Urothelium cell line (cell line): Measurements from ENCODE around the gene CHRNE.
A peak's percentile ranks its signal among the peaks of the same experiment; 100 is the strongest.

Experiments used
- DNase-seq: peaks from one replicate; pipeline ENCODE4 v3.0.0; 2011; ENCODE audit warnings: low spot score, mixed read lengths
- FAIRE-seq: peaks from 2 replicates; lab custom pipeline; 2011; peaks lifted over from hg19 to GRCh38; lab: Jason Lieb, UNC

Gene CHRNE

DNA sequence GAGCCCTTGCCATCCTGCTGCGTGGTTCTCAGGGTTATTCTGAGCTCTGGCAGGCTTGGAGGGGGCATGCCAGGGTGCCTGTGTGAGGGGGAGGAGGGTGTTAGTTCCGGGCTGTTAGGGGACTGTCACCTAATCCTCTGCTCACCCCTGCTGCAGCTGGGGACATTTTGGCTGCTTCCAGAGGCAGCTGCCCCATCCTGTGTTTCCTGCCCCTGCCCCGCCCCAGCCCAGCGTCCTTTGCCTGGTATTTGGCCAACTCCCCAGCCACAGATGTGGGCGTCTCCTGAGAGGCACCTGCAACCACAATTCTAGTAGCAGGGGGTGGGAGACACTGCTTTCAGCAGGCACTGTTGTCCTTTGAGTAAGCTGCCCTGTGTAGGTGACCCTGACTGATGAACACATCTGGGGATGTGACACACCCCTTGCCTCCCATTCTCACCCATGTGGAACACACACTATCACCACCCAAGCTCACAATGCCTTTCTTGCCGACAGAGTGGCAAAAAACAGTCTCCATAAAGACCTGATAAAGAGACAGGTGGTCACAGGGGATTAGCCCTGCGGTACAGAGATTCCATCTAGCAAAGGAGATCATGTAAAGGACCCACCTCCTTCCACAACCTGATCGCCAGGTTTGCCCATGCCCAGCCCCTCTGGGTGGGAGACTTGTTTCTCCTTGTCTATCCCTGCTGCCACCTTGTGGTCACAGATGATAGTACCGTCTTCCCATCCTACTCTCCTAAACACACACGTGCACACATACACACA, at the start of gene CHRNE:
CHRNE (minus strand) TSS at position 48 of the 768 bp plus-strand sequence; CDS start at position 13, 35 bp downstream.
- DNase-seq (peak; percentile 54), FAIRE-seq (peak; percentile 48)

DNA sequence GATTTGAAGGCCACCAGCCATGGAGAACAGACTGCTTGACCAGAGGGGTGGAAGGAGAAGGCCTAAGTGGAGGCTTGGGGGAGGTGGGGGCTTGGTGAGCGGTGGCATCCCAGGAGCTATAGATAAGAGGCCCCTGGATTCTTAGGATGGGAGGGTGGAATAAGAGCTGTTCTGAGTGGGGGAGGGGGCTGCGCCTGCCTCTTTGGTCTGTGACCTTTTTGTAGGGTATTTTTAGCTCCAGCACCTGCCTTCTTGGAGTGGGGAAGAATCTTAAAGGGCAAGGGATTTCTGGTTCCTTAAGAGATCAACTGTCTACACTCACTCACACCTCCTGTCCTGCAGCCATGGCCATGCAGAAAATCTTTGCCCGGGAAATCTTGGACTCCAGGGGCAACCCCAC, 48.6 kb upstream of the CHRNE start:
- FAIRE-seq (no peak), DNase-seq (no peak)

- DNase-seq (no peak), FAIRE-seq (no peak)
These were observed 47.9 kb upstream of the CHRNE start, which contains the start of gene ENO3 for GRCh38 chr17:4950746-4951204. Gene ENO3, plus strand, starts transcription at chr17:4951119. Its CDS starts 711 bp downstream, at chr17:4951830.

- FAIRE-seq = no peak
- no peak for DNase-seq
These were observed 47.3 kb upstream of the CHRNE start for GRCh38 chr17:4950075-4950745.

GRCh38 chr17:4949321-4950074, 46.6 kb upstream of the CHRNE start:
- FAIRE-seq (no peak), DNase-seq (peak; percentile 70)

- DNase-seq (peak; percentile 85), FAIRE-seq (no peak)
These were observed 46.0 kb upstream of the CHRNE start for GRCh38 chr17:4948931-4949320.

- peak; percentile 75 for DNase-seq
- FAIRE-seq = no peak
These were observed 45.5 kb upstream of the CHRNE start, which contains the start of gene PFN1 for GRCh38 chr17:4948166-4948930. Gene PFN1, minus strand, starts transcription at chr17:4948530. Its CDS starts 136 bp downstream, at chr17:4948394.

- DNase-seq (peak; percentile 50), FAIRE-seq (no peak)
These were observed 44.7 kb upstream of the CHRNE start for GRCh38 chr17:4947411-4948165.

GRCh38 chr17:4947010-4947410, 44.1 kb upstream of the CHRNE start:
- DNase-seq = no peak

GRCh38 chr17:4946312-4946976, 43.5 kb upstream of the CHRNE start:
- DNase-seq = no peak
- no peak for FAIRE-seq

More at GRCh38 chr17:4947010-4947410, 44.1 kb upstream of the CHRNE start:
- no peak for FAIRE-seq

DNA sequence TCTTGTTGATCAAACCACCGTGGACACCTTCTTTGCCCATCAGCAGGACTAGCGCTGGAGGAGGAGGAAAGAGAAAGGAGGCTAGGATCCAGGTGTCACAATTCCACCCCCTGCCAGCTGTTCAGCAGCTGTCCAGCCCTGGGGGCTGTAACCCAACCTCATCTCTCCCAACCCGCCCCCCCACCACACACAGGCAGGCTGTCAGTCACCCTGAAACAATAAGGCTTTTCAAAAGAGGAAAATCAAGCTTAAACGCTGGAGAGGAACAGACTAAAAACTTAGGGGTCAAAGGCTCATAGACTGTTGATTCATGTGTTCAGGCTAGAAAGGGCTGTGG, 43.0 kb upstream of the CHRNE start:
- DNase-seq = no peak
- FAIRE-seq = no peak

DNA sequence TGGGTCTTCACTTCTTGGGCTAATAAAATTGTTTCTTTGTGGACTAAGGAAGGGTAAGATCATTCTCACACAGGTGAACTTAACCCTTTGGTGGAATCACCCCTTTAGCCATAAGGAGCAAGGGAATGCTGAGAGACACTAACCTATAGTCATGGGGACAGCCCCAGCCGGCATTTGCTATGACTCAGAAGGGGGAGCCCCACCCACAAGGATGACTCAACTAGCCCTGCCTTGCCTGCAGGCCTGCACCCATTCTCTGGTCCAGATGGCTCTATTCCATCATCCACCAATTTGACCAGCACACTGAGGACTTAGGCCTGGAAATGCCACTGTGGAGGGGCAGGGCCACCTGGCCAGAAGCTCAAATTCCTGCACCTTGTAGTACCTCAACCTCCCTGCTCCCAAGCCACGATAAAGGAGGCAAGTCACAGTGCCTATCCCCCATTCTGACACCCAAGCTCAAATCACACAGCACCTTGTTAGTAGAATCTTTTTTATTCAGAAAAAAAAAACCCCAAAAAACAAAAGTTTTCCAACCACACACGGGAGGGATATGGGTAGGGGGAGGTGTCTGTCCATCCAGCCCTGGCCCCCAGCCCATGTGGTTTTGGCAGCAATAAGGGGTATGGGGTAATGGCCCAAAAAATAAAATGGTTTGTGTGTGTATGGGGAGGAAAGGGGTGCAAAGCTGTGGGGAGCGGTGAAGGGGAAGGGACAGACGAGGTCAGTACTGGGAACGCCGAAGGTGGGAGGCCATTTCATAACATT, 42.5 kb upstream of the CHRNE start:
- DNase-seq (peak; percentile 78), FAIRE-seq (no peak)

GRCh38 chr17:4944554-4945175, 41.8 kb upstream of the CHRNE start:
- no peak for FAIRE-seq

DNA sequence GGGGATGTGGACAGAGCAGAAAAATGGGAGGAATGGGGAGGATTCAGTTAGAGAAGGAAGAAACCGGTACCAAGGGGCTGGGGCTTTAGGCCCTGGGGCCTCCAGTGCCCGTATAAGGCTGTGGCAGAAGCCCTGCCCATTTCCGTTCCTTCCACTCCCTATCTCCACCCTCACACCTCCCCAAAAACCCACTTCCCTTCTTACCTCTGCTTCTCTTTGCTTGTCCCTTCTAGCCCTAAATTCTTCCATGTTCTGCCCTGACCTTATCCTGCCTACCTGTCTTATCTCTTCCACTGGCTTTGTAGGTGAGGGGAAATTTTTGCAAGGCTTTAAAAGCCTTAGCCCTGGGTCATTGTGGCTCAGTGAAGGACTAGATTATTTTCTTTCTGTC, 41.3 kb upstream of the CHRNE start:
- DNase-seq (no peak), FAIRE-seq (no peak)

More at GRCh38 chr17:4944554-4945175, 41.8 kb upstream of the CHRNE start:
- no peak for DNase-seq

DNA sequence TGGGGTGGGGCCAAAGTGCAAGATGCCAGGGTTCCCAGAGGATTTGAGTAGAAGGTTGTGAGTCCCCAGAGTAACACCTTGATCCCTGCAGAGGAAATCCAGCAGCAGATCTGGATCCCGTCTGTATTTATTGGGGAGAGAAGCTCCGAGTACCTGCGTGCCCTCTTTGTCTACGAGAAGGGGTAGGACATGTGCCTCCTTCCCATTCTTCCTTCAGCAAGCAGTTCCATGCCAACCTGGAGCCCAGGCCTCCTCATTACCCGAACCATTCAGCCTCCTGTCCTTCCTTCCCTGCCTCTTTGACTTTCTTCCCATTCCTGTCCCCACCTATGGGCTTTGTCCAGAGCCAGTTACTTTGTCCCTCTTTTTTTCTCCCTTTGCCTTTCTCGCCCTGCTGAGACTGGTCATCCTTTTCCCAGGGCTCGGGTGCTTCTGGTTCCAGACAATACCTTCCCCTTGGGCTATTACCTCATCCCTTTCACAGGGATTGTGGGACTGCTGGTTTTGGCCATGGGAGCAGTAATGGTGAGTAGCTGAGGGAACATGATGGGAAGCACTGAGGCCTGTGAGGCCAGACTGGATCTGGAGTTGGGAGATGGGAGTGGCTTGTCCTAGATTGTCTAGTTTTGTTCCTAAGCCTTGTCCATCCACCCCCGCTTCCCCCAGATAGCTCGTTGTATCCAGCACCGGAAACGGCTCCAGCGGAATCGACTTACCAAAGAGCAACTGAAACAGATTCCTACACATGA, 40.0 kb upstream of the CHRNE start:
- FAIRE-seq (no peak), DNase-seq (no peak)

GRCh38 chr17:4941319-4941610, 38.4 kb upstream of the CHRNE start:
- DNase-seq (no peak), FAIRE-seq (no peak)

DNA sequence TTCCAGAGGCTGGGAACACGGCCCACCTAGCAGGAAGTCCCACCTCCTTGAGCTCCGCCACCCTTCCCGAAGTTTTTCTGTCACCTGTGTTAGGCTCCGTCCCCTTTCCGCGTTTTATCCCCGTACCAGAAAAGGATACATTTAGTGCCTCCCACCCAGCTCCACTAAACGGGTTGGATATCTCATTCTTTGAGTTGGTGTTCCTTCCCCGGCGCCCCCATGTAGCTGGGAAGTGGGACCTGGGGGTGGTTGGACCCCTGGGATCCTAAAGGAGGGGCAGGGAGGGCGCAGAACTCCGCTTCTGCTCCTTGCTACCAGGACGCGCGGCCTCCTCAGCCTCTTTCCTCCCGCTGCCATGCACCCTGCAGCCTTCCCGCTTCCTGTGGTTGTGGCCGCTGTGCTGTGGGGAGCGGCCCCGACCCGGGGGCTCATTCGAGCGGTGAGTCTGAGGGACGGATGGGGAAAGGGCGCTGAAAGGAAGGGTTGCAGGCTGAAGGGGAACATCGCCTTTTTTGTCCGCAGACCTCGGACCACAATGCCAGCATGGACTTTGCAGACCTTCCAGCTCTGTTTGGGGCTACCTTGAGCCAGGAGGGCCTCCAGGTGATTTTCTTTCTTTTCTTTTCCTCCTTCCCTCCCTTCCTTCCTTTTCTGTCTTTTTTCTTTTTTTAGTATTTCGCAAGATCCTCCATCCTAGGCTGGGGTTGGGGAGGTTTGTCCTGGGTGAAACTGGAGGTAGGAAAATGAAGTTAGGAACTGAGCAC, 37.8 kb upstream of the CHRNE start:
- DNase-seq (peak; percentile 76), FAIRE-seq (no peak)
